IMR-90 (cell line): ENCODE data around the gene CCNL2. TPM values are rescaled to one million over a fixed set of nuclear protein-coding genes. Genes with fewer than 3 reads are reported as not detected.

ENCODE experiments used
- ATAC-seq: fragments of 200-7000 bp; cut with Tn5 transposase; 2 replicates; pipeline ENCODE4 v1.9.1; 2020; ENCODE audit warnings: low read depth, mild to moderate bottlenecking, moderate library complexity
- BruUV-seq: library from RNA; stranded (reverse); fragments of 400-500 nt; replicated peaks from 2 replicates; lab custom pipeline; 2021; lab: Mats Ljungman, UMichigan
- CTCF ChIA-PET: fragments of 300-600 bp; formaldehyde crosslinking; extraction: SDS; loops from one replicate; lab custom pipeline; 2021; ENCODE audit warnings: antibody characterized with exemption; lab: Yijun Ruan, JAX
- POLR2A ChIA-PET: fragments of 300-600 bp; sonication (Branson Sonifier 250); formaldehyde crosslinking; loops from one replicate; lab custom pipeline; 2022; ENCODE audit warnings: antibody characterized with exemption; ENCODE audit not compliant: unreplicated experiment; lab: Charles Lee
- DNase-seq: peaks from one replicate; pipeline ENCODE4 v3.0.0; 2013
- H2AFZ ChIP-seq: replicated peaks from 2 replicates; pipeline ENCODE3; 2013; ENCODE audit warnings: low read length, mild to moderate bottlenecking; ENCODE audit not compliant: poor library complexity
- H2AK5ac ChIP-seq: 2 replicates; pipeline ENCODE4 v1.6.1; 2013; ENCODE audit warnings: low read depth, low read length, inconsistent platforms
- H2AK9ac ChIP-seq: replicated peaks from 2 replicates; pipeline ENCODE3; 2013; ENCODE audit warnings: mild to moderate bottlenecking, low read depth, low read length, moderate library complexity; ENCODE audit not compliant: poor library complexity
- H2BK120ac ChIP-seq: 2 replicates; pipeline ENCODE4 v1.6.1; 2013; ENCODE audit warnings: low read depth, low read length, inconsistent platforms
- H2BK15ac ChIP-seq: 3 replicates; pipeline ENCODE4 v1.6.1; 2013; ENCODE audit warnings: low read depth, low read length, inconsistent platforms
- H2BK20ac ChIP-seq: 2 replicates; pipeline ENCODE4 v1.6.1; 2013; ENCODE audit warnings: low read depth, mild to moderate bottlenecking, inconsistent platforms, low read length, moderate library complexity
- H2BK5ac ChIP-seq: 2 replicates; pipeline ENCODE4 v1.6.1; 2013; ENCODE audit warnings: mild to moderate bottlenecking, low read depth, low read length, inconsistent platforms; ENCODE audit not compliant: poor library complexity, severe bottlenecking
- H3K14ac ChIP-seq: replicated peaks from 2 replicates; pipeline ENCODE4 v1.6.1; 2013; ENCODE audit warnings: low read depth, low read length, inconsistent platforms
- H3K18ac ChIP-seq: 2 replicates; pipeline ENCODE4 v1.6.1; 2013; ENCODE audit warnings: low read depth, low read length, control low read depth
- H3K23ac ChIP-seq: 2 replicates; pipeline ENCODE4 v1.6.1; 2013; ENCODE audit warnings: low read depth, low read length, inconsistent platforms
- H3K27ac ChIP-seq: 2 replicates; pipeline ENCODE4 v1.5.1; 2013; ENCODE audit warnings: mild to moderate bottlenecking, control low read depth, low read length; ENCODE audit not compliant: insufficient read depth
- H3K27me3 ChIP-seq: 2 replicates; pipeline ENCODE4 v1.6.1; 2013; ENCODE audit warnings: low read length; ENCODE audit not compliant: control insufficient read depth, insufficient read depth
- H3K36me3 ChIP-seq: 2 replicates; pipeline ENCODE4 v1.6.1; 2013; ENCODE audit warnings: low read length, mixed read lengths; ENCODE audit not compliant: control insufficient read depth, insufficient read depth
- H3K4ac ChIP-seq: 2 replicates; pipeline ENCODE4 v1.6.1; 2013; ENCODE audit warnings: low read depth, low read length, inconsistent platforms
- H3K4me1 ChIP-seq: 2 replicates; pipeline ENCODE4 v1.6.1; 2013; ENCODE audit warnings: low read length, mixed read lengths; ENCODE audit not compliant: control insufficient read depth, insufficient read depth
- H3K4me2 ChIP-seq: 2 replicates; pipeline ENCODE4 v1.6.1; 2013; ENCODE audit warnings: low read depth, mild to moderate bottlenecking, control low read depth, low read length, moderate library complexity
- H3K4me3 ChIP-seq: 2 replicates; pipeline ENCODE4 v1.5.1; 2013; ENCODE audit warnings: low read depth, mild to moderate bottlenecking, control low read depth, low read length, moderate library complexity; ENCODE audit not compliant: insufficient read depth
- H3K56ac ChIP-seq: 2 replicates; pipeline ENCODE4 v1.6.1; 2013; ENCODE audit warnings: low read length, inconsistent platforms; ENCODE audit not compliant: insufficient read depth; ENCODE audit errors: extremely low read depth
- H3K79me1 ChIP-seq, 2 experiments: 2 replicates each; pipeline ENCODE4 v1.6.1; 2013; ENCODE audit warnings: low read length in 2 of 2, inconsistent platforms in 1 of 2, low read depth in 1 of 2
- H3K9ac ChIP-seq: 2 replicates; pipeline ENCODE4 v1.6.1; 2013; ENCODE audit warnings: low read depth, low read length, control low read depth
- H3K9me1 ChIP-seq: 2 replicates; pipeline ENCODE4 v1.6.1; 2013; ENCODE audit warnings: low read length, inconsistent platforms; ENCODE audit not compliant: insufficient read depth
- H3K9me3 ChIP-seq: 2 replicates; pipeline ENCODE4 v1.6.1; 2013; ENCODE audit warnings: low read length; ENCODE audit not compliant: control insufficient read depth, insufficient read depth
- H4K20me1 ChIP-seq: 2 replicates; pipeline ENCODE4 v1.6.1; 2013; ENCODE audit warnings: low read length, inconsistent platforms; ENCODE audit not compliant: insufficient read depth
- H4K5ac ChIP-seq: 2 replicates; pipeline ENCODE4 v1.6.1; 2013; ENCODE audit warnings: mild to moderate bottlenecking, low read depth, low read length, control low read depth
- H4K8ac ChIP-seq, 2 experiments: 2 replicates each; pipeline ENCODE4 v1.6.1; 2013; ENCODE audit warnings: low read depth in 2 of 2, low read length in 2 of 2, control low read depth in 1 of 2, inconsistent platforms in 1 of 2
- H4K91ac ChIP-seq: 2 replicates; pipeline ENCODE4 v1.6.1; 2013; ENCODE audit warnings: low read depth, low read length, inconsistent platforms; ENCODE audit not compliant: insufficient read depth
- CHD1 ChIP-seq: IDR thresholded peaks from 2 replicates; pipeline ENCODE4 v1.6.1; 2012; ENCODE audit warnings: low read depth, low read length, improper control_type of control experiment
- MAZ ChIP-seq: IDR thresholded peaks from 2 replicates; pipeline ENCODE4 v1.6.1; 2012; ENCODE audit warnings: low read depth, mild to moderate bottlenecking, low read length, improper control_type of control experiment, moderate library complexity, borderline replicate concordance
- WGBS, 2 experiments: methylation state at CpG; one replicate each; pipeline versions ENCODE4 v1.1.5 to v1.1.7; 2013; ENCODE audit warnings: missing lambda C conversion rate in 2 of 2; ENCODE audit not compliant: insufficient read length in 1 of 2; ENCODE audit errors: extremely low coverage in 2 of 2; 5-methylcytosine and 5-hydroxymethylcytosine counted together
- dilution Hi-C: fragments of 300-500 bp; cut with HindIII; formaldehyde crosslinking; loops from one replicate; pipeline ENCODE4 v1.14.3; 2018; ENCODE audit warnings: low sequenced_read_pairs; ENCODE audit not compliant: unreplicated experiment
- in situ Hi-C: fragments of 300-500 bp; cut with MboI; formaldehyde crosslinking; loops from 3 replicates; pipeline ENCODE4 v1.14.3; 2019; ENCODE audit warnings: low sequenced_read_pairs, inconsistent platforms, mixed read lengths
- intact Hi-C: fragments of 100-400 bp; cut with micrococcal nuclease; formaldehyde crosslinking; loops from 2 replicates; pipeline ENCODE4 v1.10.0; 2022
- polyA plus RNA-seq, 3 experiments: library from polyadenylated mRNA; depleted of rRNA; stranded (reverse); fragments of >200 nt; gene quantifications; 2 replicates each; pipeline ENCODE4 v1.2.3, GENCODE V29; 2012; ENCODE audit warnings: low replicate concordance in 1 of 3
- total RNA-seq: library from RNA; depleted of rRNA; stranded (reverse); fragments of >200 nt; gene quantifications from 2 replicates; pipeline ENCODE4 v1.2.3, GENCODE V29; 2012

Gene CCNL2
- total and polyA plus RNA-seq, 2 of the 4 experiments (the other 2 are of a cell fraction) = 53.9 to 239 TPM

DNA sequence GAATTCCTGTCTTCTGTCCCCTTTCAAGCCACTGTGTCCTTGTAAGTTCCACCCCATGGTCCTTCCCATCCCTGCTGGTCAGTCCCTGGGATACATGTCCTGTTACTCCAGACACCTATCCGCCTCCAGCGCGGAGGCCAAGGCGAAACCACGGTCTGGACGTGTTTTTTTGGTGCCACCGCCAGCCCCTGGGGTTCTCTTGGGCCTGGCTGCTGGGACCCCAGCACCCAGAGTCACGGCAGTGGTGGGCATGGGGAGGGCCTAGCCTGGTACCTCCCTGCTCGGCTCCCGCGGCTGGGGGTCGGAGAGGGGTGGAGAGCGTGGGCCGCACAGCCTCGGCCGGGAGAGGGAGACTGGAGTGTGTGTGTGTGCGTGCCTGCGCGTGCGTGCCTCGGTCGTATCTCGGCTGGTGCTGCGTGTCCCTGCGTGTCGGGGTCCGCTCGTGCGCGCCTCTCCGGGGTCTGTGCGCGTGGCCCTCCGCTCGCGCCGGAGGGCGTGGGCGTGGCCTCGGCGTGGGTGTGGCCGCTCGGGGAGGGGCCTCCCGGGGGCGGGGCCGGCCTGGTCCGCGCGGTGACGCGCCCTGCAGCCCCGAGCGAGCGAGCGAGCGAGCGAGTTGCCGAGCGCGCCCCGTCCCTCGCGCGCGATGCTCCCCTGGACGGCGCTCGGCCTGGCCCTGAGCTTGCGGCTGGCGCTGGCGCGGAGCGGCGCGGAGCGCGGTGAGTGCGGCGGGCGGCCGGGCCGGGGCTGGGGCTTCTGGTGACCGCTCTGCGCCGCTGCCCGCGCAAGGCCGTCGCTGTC is 36.2 kb upstream of the CCNL2 start, which contains the start of gene VWA1:
VWA1 (plus strand) TSS at position 585 of the 798 bp plus-strand sequence; CDS start at position 644, 59 bp downstream.
- ATAC-seq (peak; percentile 95), DNase-seq (peak; percentile 58)
- H3K79me1 ChIP-seq = 0 out of 4 replicates have a peak, but pooled peaks cover 0 to 3% of the 10 kb centered on the region in 2 experiments
- ChIA-PET CTCF (no interaction called here), POLR2A (no interaction called here)
- H3K23ac ChIP-seq = peak within 1 kb of the TSS; percentile 50; the same call in 1 of the 2 replicates
- no peaks in the 10 kb centered on the region for H3K9me3 ChIP-seq
- H4K8ac ChIP-seq = peak within 1 kb of the TSS; percentile 69 to 75; a peak in 2 of 4 replicates
- peak within 1 kb of the TSS; percentile 92 for H4K5ac ChIP-seq
- no peaks in the 10 kb centered on the region; the same call in 1 of the 2 replicates for H3K27me3 ChIP-seq
- peak within 1 kb of the TSS; percentile 86 for H2AK5ac ChIP-seq
- 0 out of 2 replicates have a peak, but pooled peaks cover 7% of the 10 kb centered on the region for H3K9me1 ChIP-seq
- H3K56ac ChIP-seq = no peak within 1 kb of the TSS
- intact Hi-C loops = no loop called here
- H2AK9ac ChIP-seq = peak within 1 kb of the TSS; percentile 53
- no peak for TF ChIP-seq CHD1
- TF ChIP-seq MAZ = peak; percentile 48; the same call in 1 of the 2 replicates
- no peaks in the 10 kb centered on the region for H3K36me3 ChIP-seq
- peak within 1 kb of the TSS; percentile 92 for H2AFZ ChIP-seq
- peak within 1 kb of the TSS; percentile 96 for H3K4me2 ChIP-seq
- H3K4me3 ChIP-seq = peak within 1 kb of the TSS; percentile 57
- dilution Hi-C loops = no loop called here
- H3K18ac ChIP-seq = peak within 1 kb of the TSS; percentile 58
- no peak within 1 kb of the TSS for H2BK5ac ChIP-seq
- BruUV-seq = no TSS peak
- peak within 1 kb of the TSS; percentile 62; the same call in 1 of the 2 replicates for H4K91ac ChIP-seq
- H2BK120ac ChIP-seq = no peak within 1 kb of the TSS
- peak within 1 kb of the TSS; percentile 50; the same call in 1 of the 2 replicates for H3K9ac ChIP-seq
- H3K27ac ChIP-seq = no peak within 1 kb of the TSS
- H2BK20ac ChIP-seq = no peak within 1 kb of the TSS
- H4K20me1 ChIP-seq = no peaks in the 10 kb centered on the region
- H3K4me1 ChIP-seq = peaks cover 21% of the 10 kb centered on the region
- in situ Hi-C loops = no loop called here
- 26% methylated on average over 32 of the region's 89 CpGs; no CpG with 5 or more reads in 1 of the 2 experiments for WGBS, 2 experiments
- peak within 1 kb of the TSS; percentile 65 for H3K4ac ChIP-seq
- H3K14ac ChIP-seq = no peak within 1 kb of the TSS
- no peak within 1 kb of the TSS for H2BK15ac ChIP-seq
